HG03060 (cell line): ENCODE data around the gene ZSCAN16.

ENCODE experiments used
- ATAC-seq: cut with Tn5 transposase; IDR thresholded peaks from one replicate; pipeline ENCODE4 v1.9.1; 2021; ENCODE audit warnings: low read depth, moderate number of reproducible peaks; ENCODE audit not compliant: unreplicated experiment

The ZSCAN16 gene

GRCh38 chr6:28167068-28167467 is 42.7 kb downstream of the ZSCAN16 start:
- no peak for ATAC-seq

GRCh38 chr6:28167926-28168325 is 43.5 kb downstream of the ZSCAN16 start:
- ATAC-seq = no peak

GRCh38 chr6:28171271-28171670 is 46.9 kb downstream of the ZSCAN16 start:
- no peak for ATAC-seq

- ATAC-seq = no peak
These were observed 47.6 kb downstream of the ZSCAN16 start for GRCh38 chr6:28172006-28172405.

- no peak for ATAC-seq
These were observed 52.0 kb downstream of the ZSCAN16 start for GRCh38 chr6:28176373-28176772.
